ENCODE measurements around the gene VAV2.
A peak's percentile ranks its signal among the peaks of the same experiment; 100 is the strongest.

The VAV2 gene

DNA sequence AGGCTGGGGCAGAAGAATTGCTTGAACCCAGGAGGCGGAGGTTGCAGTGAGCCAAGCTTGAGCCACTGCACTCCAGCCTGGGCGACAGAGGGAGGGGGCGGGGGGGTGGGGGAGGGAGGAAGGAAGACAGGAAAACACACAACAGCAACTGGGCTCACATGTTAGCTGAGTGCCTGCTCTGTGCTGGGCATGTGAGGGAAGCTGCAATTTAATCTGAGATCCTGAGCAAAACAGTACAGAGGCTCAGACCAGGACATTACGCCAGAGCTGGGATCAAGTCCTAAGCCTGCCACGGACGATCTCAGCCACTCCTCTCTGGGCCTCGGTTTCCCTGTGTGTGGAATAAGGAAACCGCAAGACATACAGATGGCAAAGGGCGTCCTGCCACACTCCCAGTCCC, 119.1 kb downstream of the VAV2 start:
- DNase-seq = no peak

DNA sequence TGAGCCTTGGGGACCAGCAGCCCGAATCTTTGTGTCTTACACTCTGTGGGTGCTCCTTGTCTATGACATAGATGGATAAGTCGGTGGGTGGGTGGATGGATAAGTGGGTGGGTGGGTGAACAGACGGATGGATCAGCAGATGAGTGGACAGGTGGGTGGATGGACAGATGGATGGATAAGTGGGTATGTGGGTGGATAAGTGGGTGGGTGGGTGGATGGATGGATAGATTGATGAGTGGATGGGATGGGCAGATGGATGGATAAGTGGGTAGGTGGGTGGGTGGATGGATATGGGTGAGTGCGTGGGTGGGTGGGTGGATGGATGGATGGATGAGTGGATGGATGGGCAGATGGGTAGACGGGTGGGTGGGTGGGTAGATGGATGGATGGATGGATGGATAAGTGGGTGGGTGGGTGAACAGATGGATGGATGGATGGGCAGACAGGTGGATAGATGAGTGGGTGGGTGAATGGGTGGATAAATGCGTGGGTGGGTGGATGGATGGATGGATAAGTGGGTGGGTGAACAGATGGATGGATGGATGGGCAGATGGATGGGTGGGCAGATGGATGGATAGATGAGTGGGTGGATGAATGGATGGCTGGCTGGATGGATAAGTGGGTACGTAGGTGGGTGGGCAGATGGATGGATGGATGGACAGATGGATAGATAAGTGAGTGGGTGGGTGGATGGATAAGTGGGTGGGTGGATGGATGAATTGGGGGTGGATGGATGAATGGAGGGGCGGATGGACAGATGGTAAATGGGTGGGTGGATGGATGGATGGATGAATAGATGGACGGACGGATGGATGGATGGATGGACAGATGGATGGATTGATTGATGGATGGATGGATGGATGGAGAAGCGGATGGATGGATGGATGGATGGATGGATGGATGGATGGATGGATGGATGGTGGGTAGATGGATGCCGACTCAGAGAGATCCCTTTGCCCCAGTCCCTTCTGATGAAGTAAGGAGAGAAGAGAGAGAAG, 121.2 kb downstream of the VAV2 start:
- no peak for DNase-seq

DNA sequence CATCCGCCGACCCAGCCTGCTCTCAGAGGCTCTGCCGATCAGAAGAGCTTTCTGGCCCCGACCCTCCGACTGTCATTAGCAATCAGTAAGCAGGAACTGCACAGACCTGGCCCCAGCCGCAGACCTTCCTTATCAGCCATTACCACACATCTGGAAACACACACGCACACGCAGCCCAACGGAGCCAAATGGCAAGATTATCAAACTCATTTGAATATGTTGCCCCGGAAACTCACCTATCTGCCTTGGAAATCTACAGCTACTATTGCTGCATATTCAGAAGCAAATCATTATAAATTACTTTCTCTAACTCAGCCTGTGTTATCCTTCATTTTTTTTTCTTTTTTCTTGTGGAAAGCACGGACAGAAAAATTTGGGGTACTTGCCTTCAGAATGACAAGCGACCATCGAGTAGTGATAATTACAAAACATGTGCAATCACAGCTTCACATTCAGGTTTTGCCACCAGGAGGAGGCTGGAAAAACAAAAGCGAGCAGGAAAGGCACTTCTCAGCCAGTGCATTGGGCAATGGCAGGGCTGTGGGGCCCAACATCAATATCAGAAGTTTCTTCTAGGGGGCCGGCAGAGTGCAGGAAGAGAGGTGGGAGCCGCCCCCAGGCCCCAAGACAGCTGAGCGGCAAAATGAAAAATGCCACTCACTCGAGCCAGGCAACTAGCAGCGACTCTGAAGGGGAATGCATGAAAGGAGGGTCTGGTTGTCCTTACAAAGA, 122.3 kb downstream of the VAV2 start:
- DNase-seq = no peak

DNA sequence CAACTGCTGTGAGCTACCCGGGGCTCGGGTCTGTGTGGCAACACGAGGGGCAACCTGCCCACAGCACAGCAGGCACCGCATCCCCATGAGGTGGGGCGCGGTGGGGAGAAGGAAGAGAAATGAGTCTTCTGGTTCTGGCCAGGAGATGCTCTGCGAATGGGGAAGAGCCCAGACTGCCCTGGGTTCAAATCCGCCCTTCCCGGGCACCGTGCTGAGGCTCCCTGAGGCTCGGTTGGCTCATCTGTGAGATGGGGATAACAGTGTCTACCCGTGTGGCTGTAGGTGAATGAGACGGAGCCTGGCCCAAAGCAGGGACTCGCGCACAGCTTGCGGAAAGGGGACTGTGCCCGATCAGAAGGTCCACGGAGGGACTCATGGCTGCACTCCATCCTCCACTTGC, 123.9 kb downstream of the VAV2 start:
- no peak for DNase-seq

DNA sequence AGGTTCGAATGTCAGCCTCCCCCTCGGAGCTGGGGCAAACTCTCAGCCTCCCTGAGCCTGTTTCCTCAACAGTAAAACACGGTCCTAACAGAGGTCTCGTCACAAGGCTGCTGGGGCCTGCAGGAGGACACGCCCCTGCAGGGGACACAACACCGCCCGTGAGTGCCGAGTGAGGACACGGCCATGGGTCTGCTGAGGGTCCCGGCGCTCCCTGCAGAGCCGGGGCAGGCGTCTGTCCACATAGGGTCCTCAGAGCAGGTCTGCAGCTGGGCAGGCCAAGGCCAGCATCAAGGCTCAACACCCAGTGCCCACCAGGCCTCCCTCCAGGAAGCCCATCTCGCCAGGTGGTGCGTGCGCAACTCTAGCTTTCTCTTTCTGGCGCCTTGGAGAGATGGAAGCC, 125.2 kb downstream of the VAV2 start:
- DNase-seq = no peak

DNA sequence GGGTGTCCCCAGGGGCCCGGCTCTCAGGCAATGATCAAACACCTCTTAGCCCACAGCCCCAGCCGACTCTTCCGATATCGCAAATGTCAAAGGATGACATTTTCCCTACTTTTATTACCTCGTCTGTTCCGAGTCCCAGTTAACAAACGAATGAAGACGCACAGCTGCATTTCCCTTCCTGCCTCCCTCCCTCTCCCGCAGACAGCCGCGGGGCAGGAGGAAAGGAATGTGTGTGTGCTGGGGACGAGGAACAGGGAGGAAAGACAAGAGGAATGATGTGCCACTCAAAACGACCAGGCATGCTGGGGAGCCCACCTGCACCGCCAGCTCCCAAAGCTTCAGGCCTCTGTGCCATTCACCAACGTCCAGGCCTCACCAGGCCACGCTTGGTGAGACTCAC, 128.1 kb downstream of the VAV2 start:
- no peak for DNase-seq

DNA sequence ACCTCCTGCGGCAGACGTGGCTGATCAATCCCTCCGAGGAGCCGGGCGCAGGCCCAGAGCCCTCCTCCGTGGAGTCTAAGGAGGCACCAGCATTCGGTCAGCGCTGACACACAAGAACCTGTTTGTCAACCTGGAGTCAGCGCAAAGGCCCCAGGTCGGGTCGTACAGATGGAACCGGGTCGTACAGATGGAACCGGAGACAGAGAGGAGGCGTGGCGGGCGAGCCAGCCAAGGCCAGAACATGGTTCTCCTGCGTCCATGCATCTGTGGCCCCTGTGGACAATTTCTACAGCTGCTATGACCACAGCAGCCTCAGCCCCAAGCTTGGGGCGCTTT, 128.9 kb downstream of the VAV2 start:
- no peak for DNase-seq

DNA sequence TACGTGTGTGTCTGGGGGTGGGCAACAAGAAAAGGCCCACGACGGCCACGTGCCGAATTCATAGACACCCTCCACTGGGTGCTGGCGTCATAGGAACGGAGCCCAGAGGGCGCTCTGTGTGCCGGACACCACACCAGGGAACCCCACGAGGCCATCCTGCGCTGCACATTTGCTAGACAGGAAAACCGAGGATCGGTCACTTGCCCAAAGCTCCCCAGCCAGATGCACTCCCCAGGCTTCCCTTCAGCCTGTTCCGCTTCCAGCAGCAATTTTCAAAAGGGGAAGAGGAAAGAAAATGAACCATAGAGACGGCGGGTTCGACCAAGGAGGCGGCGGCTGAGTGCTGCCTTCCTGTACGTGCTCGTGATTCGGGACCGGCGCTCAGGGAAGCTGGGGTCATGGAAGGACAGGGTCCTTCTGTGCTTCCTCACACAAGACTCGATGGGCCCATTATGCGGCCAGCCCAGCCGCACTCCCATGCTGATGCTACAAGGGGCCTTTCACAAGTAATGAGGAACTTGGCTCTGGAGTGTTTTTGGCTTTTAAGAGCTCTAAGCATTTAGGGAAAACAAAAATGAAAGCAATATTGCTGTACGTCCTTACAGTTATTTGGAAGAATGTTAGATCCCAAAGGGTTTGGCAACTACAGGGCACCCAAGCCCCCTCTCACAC, 129.4 kb downstream of the VAV2 start:
- DNase-seq = no peak

DNA sequence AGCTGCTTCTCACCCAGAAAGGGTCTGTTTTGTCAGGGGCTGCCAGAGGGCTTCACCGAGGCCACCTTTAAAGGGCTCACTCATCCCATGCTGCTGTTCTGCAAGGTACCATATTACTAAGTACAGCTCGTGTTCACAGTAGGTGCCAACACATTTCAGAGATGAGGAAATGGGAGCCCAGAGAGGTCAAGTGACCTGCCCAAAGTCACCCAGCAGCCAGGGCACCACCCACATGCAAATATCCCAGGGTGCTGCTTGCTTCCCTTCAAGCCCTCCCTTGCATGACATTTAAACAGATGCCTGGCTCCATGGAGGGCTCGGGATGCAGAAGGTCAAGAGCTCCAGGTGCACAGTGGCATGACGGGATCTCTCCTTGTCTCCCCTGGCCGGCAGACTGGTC, 130.4 kb downstream of the VAV2 start:
- no peak for DNase-seq

DNA sequence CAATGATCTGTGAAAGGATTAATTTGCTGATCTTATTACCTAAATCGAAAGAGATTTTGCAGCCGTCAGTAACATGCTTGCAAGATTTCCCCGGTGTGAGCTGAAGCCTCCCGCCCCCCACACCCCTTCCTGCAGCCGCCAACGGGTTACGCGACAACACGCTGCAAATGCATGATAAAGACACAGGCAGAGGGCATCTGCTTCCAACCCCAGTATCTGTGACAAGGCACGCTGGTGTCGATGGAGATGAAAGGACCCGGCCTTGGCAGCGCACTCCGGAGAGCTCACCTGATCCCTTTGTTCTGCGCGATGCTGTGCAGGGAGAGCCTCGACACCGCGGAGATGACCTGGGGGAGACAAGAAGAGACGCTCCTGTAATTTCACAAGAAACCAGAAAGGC, 131.0 kb downstream of the VAV2 start:
- no peak for DNase-seq

DNA sequence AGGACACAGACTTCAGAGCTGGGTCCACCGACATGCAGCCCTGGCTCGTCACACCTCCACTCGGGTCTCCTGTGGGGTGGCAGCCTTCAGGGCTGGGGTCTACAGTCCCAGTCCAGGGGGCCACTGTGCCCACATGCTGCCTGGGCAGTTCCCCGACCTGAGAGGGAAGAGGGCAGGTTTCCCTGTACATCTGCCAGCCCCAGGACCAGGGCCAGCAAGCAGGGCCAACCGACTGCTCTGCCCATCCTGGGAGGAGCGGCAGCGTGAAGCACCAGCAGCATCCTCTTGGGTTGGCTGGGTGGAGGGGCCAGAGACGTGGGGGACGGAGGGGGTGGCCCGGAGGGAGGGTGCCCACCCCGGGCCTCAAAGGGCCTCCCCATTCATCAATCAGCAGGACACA, 133.4 kb downstream of the VAV2 start:
- DNase-seq = no peak

DNA sequence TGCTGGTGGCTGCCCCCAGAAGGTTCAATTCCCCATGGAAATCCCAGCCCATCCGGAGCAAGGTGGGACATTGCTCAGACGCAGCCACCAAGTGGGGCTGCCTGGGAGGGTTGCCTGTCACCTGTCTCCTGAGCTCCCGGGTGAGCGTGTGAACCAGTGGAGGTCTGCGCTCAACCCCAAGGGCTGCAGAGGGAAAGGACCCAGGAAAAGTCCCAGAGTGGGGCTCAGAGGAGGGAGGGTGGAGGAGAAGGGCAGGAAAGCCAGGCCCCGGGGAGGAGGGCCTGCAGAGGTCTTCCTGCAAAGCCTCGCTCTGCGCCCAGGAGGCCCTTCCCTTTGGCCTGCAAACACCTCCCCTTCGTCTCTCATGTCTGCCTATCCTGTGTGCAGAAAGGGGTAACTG, 134.5 kb downstream of the VAV2 start:
- DNase-seq = no peak

DNA sequence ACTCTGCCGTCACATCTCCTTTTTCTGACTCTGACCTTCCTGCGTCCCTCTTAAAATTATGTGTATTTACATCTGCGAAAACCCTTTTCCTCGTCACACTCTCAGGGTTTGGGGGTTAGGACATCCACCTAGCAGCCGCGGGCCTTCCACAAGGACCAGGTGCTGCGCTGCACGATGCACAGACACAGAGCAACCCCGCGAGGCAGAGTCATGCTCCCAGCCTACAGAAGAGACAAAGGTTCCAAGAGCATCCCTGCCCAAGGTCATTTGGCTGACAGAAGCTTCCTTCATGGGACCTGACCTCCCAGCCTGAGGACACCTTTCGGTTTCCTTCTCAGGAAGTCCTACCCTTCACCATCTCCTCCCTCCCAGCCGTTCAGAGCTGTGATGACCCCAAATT, 135.3 kb downstream of the VAV2 start:
- DNase-seq = no peak

DNA sequence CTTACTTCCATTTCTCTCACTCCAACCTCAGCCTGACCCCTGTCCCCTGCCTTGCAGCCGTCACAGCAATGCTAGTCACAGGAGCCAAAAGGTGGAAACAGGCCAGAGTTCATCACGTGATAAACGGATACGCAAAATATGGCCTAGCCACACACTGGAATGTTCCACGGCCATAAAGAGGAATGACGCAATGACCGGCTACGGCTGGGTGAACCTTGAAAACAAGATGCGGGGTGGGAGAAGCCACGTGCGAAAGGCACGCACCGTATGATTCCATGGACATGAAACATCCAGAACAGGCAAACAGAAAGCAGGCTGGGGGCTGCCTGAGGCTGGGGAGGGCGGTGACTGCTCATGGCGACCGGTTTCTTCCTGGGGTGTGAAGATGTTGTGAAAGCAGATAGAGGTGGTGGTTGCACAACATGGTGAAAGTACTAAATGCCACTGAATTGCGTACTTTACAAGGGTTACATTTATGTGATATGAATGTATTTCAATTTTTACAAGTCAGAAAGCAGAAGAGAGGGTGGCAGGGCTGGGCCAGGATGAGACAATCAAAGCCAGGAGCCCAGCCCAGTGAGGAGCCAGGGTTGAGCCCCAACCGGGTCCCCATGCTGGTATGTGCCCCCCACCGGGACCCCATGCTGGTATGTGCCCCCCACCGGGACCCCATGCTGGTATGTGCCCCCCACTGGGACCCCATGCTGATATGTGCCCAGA, 136.2 kb downstream of the VAV2 start:
- no peak for DNase-seq

DNA sequence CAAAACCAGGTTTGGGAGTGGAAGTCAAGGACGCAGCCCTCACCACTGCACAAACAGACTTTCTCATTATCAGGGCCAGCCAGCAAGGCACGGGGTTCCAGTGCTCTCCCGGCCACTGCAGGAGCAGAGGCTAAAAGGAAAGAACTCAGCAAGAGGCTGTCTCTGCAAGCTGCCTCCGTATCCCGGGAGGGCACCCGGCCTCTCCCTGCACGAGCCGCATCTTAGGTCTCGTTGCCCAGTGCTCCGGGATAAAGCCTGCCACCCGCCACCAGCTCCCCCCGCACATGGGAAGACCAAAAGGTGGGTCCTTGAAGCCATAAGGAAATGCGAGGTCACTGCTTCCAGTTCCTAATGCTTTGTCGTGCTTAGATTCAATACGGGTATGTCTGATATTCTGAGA, 136.8 kb downstream of the VAV2 start:
- DNase-seq = no peak

DNA sequence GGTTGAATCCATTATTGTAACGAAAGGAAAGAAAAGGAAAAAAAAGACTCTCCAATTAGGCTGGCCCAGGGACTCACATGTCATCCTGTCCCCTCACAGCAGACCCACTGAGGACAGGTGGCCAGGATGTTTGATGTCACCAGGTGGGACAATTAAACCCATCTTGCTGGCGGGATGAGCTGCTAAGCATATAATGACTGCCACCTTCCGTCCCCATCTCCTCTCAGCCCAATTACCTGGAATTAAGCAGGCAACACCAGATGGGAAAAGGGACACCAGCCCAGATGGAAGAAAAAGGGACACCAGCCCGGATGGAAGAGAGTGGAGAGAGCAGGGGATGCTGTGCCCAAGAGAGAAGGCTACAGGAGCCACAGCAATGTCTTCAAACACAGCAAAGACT, 137.4 kb downstream of the VAV2 start:
- DNase-seq = peak; percentile 59 to 89

DNA sequence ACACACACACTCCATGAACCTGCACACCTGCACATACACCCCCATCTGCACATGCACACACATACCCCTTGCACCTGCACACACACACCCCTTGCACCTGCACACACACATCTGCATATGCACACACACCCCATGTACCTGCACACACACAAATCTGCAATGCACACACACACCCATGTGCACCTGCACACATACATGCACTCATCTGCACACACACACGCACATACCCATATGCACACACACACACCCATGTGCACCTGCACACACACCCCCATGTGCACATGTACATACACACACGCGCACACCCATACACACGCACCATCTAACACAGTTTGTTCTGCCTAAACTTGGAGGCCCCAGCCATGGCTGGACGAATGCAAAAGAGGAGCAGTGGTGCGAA, 138.1 kb downstream of the VAV2 start:
- DNase-seq = no peak

DNA sequence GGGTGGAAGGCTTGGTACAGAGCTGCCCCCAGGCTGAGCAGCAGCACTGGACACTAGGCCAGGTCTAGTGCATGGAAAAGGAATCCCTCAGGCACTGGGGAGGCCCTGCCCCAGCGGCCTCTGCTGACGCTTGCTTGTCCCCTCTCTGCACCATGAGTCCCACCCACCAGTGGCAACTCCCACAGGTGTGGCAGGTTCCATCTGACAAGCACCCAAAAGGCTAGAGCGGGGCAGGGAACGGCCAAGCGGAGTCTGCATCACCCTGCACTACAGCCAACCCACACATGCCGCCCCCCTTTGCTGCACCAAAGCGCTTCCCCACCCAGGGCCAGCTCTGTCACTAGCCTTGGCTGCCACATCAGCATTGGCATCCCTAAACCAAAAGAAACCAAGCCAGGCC, 138.8 kb downstream of the VAV2 start:
- no peak for DNase-seq

DNA sequence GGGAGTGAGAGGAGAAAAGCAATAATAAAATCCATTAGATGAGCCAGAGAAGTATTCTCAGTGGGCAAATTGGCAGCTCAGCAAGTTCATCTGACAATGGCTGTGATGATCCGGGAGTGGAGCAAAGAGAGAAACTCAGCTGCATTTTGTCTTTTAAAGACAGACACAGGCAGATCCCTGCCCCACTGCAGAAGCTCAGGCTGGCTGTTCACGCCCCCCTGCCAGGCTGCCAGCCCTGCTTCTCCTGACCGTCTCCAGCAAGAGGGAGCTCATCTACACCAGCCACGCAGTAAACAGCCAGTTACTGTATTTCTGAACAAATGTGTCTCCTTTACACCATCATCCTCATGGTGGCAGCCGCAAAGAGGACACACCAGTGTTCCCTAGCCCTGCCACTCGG, 139.7 kb downstream of the VAV2 start:
- DNase-seq = no peak

DNA sequence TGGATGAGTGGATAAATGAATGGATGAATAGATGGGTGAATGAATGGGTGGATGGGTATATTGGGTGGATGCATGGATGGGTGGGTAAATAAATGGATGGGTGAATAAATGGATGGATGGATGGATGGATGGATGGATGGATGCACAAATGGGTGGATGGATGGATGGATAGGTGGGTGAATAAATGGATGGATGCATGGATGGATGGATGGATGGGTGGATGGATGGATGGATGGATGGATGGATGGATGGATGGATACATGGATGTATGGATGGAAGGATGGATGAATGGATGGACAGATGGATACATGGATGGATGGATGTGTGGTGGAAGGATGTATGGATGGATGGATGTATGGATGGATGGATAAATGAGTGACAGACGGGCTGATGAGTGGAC, 140.4 kb downstream of the VAV2 start:
- no peak for DNase-seq

DNA sequence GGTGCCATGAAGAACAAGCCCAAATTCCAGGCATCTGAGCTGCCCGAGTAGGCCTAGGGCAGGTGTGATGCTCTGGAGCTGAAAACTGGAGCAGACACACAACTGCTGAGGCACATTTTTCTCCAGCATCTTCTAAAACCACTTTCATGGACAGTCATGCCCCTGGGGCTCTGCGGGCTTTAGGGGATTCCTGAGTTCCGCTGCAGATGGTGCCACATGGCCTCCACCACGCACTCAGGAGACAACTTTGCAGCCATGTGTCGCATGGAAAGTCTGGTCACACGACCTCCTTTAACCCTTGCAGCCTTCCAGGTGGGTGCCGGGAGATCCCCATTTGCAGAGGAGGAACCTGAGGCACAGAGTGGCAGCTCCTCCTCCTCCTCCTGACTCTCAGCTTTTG, 141.2 kb downstream of the VAV2 start:
- DNase-seq = no peak

DNA sequence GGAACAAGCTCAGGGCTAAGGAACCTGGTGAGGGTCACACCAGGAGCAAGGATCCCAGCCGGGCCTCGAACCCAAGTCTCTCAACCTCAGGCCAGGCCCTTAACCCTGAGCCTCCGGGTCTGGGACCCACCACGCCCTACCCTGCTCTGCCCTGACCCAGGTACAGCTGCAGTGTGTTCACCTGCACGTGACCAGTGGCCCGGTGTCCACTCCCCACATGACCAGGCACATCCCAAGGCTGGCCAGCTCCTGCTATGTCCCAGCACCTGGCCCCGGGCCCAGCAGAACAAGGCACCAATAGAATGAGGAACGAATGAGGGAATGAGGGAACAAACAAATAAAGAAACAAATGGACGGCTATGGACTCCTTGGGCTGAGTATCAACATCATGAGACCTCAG, 142.0 kb downstream of the VAV2 start:
- no peak for DNase-seq

DNA sequence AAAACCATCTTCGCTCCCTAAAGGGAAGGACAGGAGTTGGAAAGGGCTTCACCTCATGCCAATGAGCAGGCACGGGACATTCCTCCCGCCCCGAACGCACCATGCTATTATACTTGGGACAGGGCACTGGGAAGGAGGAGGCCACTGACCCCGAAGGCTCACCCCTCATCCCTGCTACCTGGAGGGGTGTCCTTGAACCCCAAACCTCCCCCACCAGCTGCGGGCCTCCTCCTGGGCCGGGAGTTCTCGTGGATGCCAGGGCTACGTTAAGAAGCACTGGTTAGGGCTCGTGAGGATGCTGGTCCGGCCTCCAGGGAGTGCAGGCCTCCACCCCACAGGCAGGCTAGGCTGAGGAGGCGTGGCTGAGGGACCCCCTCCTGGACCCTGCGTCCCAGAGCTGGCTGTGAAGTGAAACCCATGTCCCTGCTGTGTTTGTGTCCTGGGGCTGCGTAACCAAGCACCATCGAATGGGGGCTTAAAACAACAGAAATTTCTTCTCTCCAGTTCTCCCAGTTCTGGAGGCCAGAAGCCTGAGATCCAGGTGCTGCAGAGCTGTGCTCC, 142.9 kb downstream of the VAV2 start:
- no peak for DNase-seq
